Transverse colon (tissue), 4 donors: ENCODE results near the gene MBP.

Experiments used
- CTCF ChIP-seq, 5 experiments: fragments of 200-600 bp in 3 of 5; fragments of 450-650 bp in 2 of 5; sonication (generic) in 3 of 5; IDR thresholded peaks; 1 replicate in 2 of 5; 2 replicates in 3 of 5; pipeline ENCODE4 v1.5.1; 2016 to 2017; ENCODE audit warnings: antibody characterized with exemption in 5 of 5, inconsistent platforms in 3 of 5, mild to moderate bottlenecking in 2 of 5, moderate library complexity in 1 of 5
- POLR2A ChIP-seq: fragments of 450-650 bp; IDR thresholded peaks from one replicate; pipeline ENCODE4 v1.6.1; 2016; ENCODE audit warnings: antibody characterized with exemption, mild to moderate bottlenecking, moderate library complexity
- POLR2AphosphoS5 ChIP-seq, 3 donors: sonication (generic); formaldehyde crosslinking; IDR thresholded peaks; one replicate each; pipeline ENCODE4 v1.6.1; 2016; ENCODE audit warnings: antibody characterized with exemption in 3 of 3

GRCh38 chr18:77008576-77009315 is 123.8 kb downstream of the MBP start:
- TF ChIP-seq CTCF (IDR thresholded peaks at IDR 0.05) (no peak), POLR2AphosphoS5 (IDR thresholded peaks at IDR 0.05) (no peak), POLR2A (no peak)
